Gastroesophageal sphincter (tissue), 3 donors: ENCODE measurements around the gene PHLDA1.

Experiments
- POLR2AphosphoS5 ChIP-seq: sonication (generic); formaldehyde crosslinking; IDR thresholded peaks from one replicate; pipeline ENCODE4 v1.6.1; 2017; ENCODE audit warnings: antibody characterized with exemption
- TF ChIP-seq, protein P1 (sequence below), 4 experiments: fragments of 200-600 bp in 2 of 4; fragments of 450-650 bp in 2 of 4; sonication (generic) in 1 of 4; IDR thresholded peaks; one replicate each; pipeline ENCODE4 v1.5.1; 2017 to 2019; ENCODE audit warnings: antibody characterized with exemption in 4 of 4, mild to moderate bottlenecking in 2 of 4, moderate library complexity in 2 of 4

DNA sequence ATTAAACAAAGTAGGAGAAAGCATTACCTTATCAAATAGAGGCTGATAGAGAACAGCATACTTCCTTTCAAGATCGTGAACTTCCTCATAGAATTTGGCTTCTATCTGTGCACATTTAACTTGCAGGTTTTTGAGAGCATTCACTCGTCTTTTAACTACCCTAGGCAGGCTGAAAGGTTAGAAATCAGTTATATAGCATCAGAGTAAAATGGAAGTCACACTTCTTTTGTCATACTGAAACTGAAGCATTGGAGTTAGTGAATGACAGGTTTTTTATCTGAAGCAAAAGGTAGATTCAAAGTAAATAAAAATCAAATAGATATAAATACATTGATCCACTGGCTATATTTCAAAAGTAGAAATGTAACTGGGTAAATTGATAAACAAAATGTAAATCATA lies 28.5 kb upstream of the PHLDA1 start:
- TF ChIP-seq, protein P1, sequence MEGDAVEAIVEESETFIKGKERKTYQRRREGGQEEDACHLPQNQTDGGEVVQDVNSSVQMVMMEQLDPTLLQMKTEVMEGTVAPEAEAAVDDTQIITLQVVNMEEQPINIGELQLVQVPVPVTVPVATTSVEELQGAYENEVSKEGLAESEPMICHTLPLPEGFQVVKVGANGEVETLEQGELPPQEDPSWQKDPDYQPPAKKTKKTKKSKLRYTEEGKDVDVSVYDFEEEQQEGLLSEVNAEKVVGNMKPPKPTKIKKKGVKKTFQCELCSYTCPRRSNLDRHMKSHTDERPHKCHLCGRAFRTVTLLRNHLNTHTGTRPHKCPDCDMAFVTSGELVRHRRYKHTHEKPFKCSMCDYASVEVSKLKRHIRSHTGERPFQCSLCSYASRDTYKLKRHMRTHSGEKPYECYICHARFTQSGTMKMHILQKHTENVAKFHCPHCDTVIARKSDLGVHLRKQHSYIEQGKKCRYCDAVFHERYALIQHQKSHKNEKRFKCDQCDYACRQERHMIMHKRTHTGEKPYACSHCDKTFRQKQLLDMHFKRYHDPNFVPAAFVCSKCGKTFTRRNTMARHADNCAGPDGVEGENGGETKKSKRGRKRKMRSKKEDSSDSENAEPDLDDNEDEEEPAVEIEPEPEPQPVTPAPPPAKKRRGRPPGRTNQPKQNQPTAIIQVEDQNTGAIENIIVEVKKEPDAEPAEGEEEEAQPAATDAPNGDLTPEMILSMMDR (IDR thresholded peaks at IDR 0.05), result no peak
- no peak for TF ChIP-seq POLR2AphosphoS5
